ENCODE measurements around the gene GRIK3.

GRIK3 gene

DNA sequence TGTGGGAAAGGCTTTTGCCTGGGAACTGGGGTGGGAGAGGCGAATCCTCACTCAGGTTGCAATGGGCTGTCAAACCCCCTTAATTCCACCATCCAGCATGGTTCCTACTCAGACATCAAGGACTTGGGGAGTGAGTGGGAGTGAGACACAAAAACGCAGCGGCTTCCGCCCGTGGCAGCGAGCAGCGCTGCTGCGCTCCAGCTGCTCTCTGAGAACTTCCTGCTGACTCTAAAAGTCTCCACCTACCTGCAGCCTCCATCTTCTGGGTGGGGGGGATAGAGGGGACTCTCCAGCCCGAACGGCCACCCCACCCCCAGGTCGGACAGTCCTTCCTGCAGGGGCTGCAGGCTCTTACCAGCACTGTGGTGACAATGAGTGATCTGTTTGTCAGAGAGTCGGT lies 184.4 kb downstream of the GRIK3 start:
- TF ChIP-seq, protein P1, sequence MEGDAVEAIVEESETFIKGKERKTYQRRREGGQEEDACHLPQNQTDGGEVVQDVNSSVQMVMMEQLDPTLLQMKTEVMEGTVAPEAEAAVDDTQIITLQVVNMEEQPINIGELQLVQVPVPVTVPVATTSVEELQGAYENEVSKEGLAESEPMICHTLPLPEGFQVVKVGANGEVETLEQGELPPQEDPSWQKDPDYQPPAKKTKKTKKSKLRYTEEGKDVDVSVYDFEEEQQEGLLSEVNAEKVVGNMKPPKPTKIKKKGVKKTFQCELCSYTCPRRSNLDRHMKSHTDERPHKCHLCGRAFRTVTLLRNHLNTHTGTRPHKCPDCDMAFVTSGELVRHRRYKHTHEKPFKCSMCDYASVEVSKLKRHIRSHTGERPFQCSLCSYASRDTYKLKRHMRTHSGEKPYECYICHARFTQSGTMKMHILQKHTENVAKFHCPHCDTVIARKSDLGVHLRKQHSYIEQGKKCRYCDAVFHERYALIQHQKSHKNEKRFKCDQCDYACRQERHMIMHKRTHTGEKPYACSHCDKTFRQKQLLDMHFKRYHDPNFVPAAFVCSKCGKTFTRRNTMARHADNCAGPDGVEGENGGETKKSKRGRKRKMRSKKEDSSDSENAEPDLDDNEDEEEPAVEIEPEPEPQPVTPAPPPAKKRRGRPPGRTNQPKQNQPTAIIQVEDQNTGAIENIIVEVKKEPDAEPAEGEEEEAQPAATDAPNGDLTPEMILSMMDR (IDR thresholded peaks at IDR 0.05; ENCODE audit: insufficient read depth, low read length, missing control alignments) = no peak
- ChIA-PET CTCF (no interaction called here), POLR2A (no interaction called here)
- no peak overlapping the region for H3K4me3 ChIP-seq (ENCODE audit: low read depth, low read length)
- no peak for DNase-seq (ENCODE audit: low read depth, low spot score)

DNA sequence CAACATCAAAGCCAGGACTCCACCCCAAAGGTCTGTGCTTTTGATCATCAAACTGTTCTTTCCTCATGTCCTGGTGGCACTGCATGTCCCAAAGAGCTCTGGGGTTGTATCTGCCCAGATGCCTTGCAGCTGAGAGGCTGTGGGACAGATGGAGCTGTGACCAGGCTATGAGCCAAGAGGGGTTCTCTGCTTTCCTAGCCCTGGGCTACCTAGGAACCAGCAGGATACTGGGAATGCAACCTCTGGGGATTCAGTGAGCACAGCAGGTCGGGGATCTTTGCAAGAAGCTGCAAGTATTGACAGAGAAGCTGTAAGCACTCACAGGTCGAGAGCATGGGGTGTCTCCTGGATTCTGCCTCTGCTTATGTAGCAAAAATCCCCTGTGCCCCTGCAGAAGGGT lies 186.6 kb downstream of the GRIK3 start:
- POLR2A ChIA-PET = no interaction called here
- CTCF ChIA-PET = no interaction called here
- DNase-seq (ENCODE audit: low read depth, low spot score) = no peak
- H3K4me3 ChIP-seq (ENCODE audit: low read depth, low read length) = no peak overlapping the region
- TF ChIP-seq, protein P1 (IDR thresholded peaks at IDR 0.05; ENCODE audit: insufficient read depth, low read length, missing control alignments) = no peak

DNA sequence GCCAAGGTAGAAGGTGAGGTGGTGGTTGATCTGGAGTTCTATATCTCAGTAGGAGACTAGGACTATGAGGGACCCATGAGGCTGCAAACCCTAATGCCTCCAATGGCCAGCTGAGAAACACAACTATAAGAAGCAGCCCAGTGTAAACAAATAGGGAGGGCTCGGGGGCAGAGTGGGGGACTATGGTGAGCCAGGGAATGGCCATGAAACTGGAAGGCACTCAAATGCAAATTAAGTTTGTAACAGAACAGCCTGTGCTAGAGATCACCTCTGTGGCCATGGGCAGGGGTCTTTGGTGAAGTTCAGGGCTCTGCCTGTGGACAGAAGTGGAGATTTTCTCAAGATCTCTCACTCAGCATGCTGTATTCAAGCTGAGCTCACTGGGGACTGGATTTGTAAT lies 187.1 kb downstream of the GRIK3 start:
- ChIA-PET CTCF (no interaction called here), POLR2A (no interaction called here)
- H3K4me3 ChIP-seq (ENCODE audit: low read depth, low read length) = no peak overlapping the region
- DNase-seq (ENCODE audit: low read depth, low spot score) = no peak
- TF ChIP-seq, protein P1 (IDR thresholded peaks at IDR 0.05; ENCODE audit: insufficient read depth, low read length, missing control alignments) = no peak

DNA sequence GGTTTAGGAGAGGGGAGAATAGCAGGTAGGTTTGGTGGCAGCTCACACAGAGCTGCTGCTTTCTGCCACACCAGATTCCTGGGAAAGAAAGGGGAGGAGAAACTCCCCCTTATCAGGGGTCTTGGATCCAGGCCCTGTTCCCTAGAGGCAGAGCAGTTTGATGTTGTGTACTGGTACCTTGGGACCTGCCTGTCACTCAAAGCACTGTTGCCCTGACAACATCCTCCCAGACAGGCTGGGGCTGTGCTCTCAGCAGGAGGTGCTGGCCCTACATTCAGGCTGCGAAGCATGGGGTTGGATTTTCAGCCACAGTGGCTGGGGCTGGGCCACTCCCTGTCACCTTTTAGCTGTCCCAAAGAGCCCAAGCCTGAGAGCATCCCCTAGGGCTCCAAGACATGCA lies 188.0 kb downstream of the GRIK3 start:
- POLR2A ChIA-PET = no interaction called here
- H3K4me3 ChIP-seq (ENCODE audit: low read depth, low read length) = no peak overlapping the region
- CTCF ChIA-PET = no interaction called here
- no peak for DNase-seq (ENCODE audit: low read depth, low spot score)
- TF ChIP-seq, protein P1 (IDR thresholded peaks at IDR 0.05; ENCODE audit: insufficient read depth, low read length, missing control alignments) = no peak

DNA sequence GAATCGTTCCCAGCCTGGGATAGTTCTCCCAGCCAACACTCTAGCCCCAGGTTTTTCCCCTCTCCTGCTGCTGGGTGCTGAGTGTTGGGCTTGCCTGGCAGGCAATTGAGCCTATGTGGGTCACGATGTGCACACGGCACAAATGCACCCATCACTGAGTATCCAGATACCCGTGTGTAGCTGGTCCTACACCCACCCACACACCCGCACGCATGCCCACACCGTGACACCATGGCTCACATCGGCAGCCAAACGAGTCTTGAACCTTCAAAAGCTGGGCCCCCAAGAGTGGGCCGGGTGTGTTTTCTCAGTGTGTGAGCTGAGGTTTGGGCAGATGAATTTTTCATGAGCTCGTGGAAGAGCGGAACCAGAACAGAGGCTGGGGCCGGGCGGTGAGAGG lies 188.5 kb downstream of the GRIK3 start:
- POLR2A ChIA-PET = no interaction called here
- no peak for DNase-seq (ENCODE audit: low read depth, low spot score)
- CTCF ChIA-PET = no interaction called here
- TF ChIP-seq, protein P1 (IDR thresholded peaks at IDR 0.05; ENCODE audit: insufficient read depth, low read length, missing control alignments) = no peak
- H3K4me3 ChIP-seq (ENCODE audit: low read depth, low read length) = no peak overlapping the region

DNA sequence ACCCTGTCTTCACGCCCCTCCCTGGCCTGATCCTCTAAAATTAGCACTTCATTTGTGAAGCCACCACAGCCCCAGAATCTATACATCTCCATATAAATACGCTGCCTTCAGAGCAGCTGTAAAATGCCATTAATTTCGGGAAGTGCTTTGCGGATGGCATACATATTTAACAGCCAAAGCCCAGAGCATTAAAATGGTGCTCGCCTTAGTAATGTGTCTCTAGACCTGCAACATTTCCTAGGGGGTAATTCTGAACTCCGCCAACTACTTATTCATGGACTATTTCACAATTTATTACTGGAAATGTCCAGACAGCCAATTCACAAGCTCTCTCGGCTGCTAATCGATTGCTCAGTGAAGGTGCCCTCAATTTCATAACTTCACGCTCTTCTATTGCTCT lies 189.4 kb downstream of the GRIK3 start:
- ChIA-PET CTCF (no interaction called here), POLR2A (no interaction called here)
- no peak overlapping the region for H3K4me3 ChIP-seq (ENCODE audit: low read depth, low read length)
- no peak for DNase-seq (ENCODE audit: low read depth, low spot score)
- TF ChIP-seq, protein P1 (IDR thresholded peaks at IDR 0.05; ENCODE audit: insufficient read depth, low read length, missing control alignments) = no peak
